RWPE1 (cell line): ENCODE data around the gene BNIP3.
A peak's percentile ranks its signal among the peaks of the same experiment; 100 is the strongest.
"Not testable (repeated sequence)": the region's sequence is repeated elsewhere in the genome, so short reads cannot be mapped to it uniquely, and the experiment has no call there.

Experiments used
- CTCF ChIA-PET: fragments of 350-600 bp; sonication (Branson Sonifier 250); formaldehyde crosslinking; extraction: SDS; loops from one replicate; lab custom pipeline; 2021; lab: Yijun Ruan, JAX
- POLR2A ChIA-PET: fragments of 400-600 bp; formaldehyde crosslinking; extraction: SDS; loops from one replicate; lab custom pipeline; 2020; ENCODE audit warnings: antibody characterized with exemption; ENCODE audit not compliant: low non-redundant PET; lab: Yijun Ruan, JAX
- DNase-seq: peaks from one replicate; pipeline ENCODE4 v3.0.0; 2012; ENCODE audit warnings: low spot score
- H3K27ac ChIP-seq: fragments of 450-650 bp; 2 replicates; pipeline ENCODE4 v1.5.1; 2017
- CTCF ChIP-seq: fragments of 450-650 bp; conservative IDR thresholded peaks from 2 replicates; pipeline ENCODE4 v1.5.1; 2017; ENCODE audit warnings: low read depth, mild to moderate bottlenecking

BNIP3 gene

DNA sequence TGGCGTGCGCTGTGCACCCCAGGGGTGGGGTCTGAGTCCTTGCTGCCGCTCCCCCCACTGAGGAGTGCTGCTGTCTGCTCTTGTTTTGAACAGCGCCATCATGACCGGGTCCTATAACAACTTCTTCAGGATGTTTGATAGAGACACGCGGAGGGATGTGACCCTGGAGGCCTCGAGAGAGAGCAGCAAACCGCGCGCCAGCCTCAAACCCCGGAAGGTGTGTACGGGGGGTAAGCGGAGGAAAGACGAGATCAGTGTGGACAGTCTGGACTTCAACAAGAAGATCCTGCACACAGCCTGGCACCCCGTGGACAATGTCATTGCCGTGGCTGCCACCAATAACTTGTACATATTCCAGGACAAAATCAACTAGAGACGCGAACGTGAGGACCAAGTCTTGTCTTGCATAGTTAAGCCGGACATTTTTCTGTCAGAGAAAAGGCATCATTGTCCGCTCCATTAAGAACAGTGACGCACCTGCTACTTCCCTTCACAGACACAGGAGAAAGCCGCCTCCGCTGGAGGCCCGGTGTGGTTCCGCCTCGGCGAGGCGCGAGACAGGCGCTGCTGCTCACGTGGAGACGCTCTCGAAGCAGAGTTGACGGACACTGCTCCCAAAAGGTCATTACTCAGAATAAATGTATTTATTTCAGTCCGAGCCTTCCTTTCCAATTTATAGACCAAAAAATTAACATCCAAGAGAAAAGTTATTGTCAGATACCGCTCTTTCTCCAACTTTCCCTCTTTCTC lies 26.0 kb downstream of the BNIP3 start:
- ChIA-PET POLR2A (interaction anchor here (0.5 kb wide), 1 partner anchor 11 kb away, joined by 3 read pairs; no protein-coding TSS in a partner anchor), CTCF (interaction anchor here (0.7 kb wide), 1 partner anchor 13 kb away, joined by 4 read pairs; no protein-coding TSS in a partner anchor)
- no peak for DNase-seq
- TF ChIP-seq CTCF = no peak
- no peak overlapping the region; the same call in 1 of the 2 replicates for H3K27ac ChIP-seq

GRCh38 chr10:131954356-131954965 lies 27.3 kb downstream of the BNIP3 start:
- peak overlapping the region; percentile 13 for H3K27ac ChIP-seq
- ChIA-PET POLR2A (no interaction called here), CTCF (no interaction called here)
- no peak for DNase-seq
- no peak for TF ChIP-seq CTCF

DNA sequence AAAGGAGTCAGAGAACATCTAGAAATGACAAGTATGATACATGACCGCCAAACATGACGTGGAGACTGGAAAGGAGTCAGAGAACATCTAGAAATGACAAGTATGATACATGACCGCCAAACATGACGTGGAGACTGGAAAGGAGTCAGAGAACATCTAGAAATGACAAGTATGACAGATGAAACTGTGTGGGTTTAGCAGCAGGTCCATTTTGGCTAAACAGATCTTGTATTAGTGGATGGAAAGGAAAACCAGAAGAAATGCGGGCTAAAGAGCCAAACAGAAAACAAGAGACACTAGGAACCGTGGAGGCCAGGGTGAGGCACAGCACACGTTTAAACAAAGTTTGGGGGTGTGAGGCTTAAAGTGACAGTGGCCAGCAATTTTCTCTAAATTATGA lies 31.8 kb downstream of the BNIP3 start:
- CTCF ChIA-PET, POLR2A ChIA-PET, DNase-seq: not testable (repeated sequence)
- peak overlapping the region; percentile 32; the same call in 1 of the 2 replicates for H3K27ac ChIP-seq

- H3K27ac ChIP-seq = peak overlapping the region; percentile 97
- ChIA-PET CTCF (interaction anchor here (1.6 kb wide), 1 partner anchor 74 kb away, joined by 5 read pairs; no protein-coding TSS in a partner anchor), POLR2A (no interaction called here)
- no peak for TF ChIP-seq CTCF
- DNase-seq = no peak
These were observed 32.5 kb downstream of the BNIP3 start for GRCh38 chr10:131949041-131949862.

DNA sequence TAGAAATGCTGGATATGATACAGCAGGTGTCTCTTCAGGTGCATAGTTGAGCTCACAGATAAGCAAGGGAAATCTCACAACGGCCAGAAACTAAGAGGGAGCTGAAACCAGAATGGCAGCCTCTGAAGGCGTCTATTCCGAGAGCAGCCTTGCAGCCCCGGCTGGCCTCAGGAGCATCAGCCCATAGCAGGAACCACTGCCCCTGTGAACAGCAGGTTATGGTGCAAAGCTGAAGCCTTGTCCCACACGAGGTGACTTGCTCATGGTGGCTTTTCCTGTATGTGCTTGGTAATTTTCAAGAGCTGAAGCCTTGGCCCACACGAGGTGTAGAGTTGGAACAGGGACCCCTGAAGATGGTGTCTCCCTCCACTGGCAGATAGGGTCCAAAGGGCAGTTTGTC lies 33.2 kb downstream of the BNIP3 start:
- no peak for TF ChIP-seq CTCF
- no peak for DNase-seq
- ChIA-PET POLR2A (no interaction called here), CTCF (interaction anchor here (0.5 to 1.6 kb wide), 2 partner anchors 75 to 88 kb away, joined by 3 to 5 read pairs; no protein-coding TSS in a partner anchor)
- peak overlapping the region; percentile 97 for H3K27ac ChIP-seq

DNA sequence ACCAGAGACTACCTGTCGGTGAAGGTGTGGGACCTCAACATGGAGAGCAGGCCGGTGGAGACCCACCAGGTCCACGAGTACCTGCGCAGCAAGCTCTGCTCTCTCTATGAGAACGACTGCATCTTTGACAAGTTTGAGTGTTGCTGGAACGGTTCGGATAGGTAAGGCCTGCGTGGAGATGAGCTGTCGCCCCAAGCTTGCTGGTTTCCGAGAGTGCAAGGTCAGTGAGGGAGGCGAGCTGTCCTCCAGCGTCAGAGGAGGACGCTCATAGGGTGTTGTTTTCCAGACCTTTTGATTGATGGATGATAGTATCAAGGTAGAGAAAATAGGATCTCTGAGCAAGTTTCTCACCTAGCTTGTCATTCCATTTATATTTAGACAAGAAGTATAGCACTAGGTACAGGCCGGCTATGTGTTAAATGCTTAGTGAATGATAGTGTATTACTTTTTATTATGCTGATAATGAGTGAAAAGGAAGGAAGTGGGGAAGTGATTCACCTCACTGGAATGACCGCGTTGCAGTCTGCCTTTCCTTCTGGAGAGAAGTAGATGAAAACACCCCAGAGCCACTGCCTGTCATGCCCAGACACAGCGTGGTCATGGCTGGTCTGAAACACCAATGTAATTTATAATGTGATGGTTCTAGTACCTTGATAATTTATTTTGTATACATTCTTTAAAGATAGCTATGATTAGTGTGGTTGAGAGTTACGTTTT lies 33.9 kb downstream of the BNIP3 start:
- CTCF ChIA-PET = interaction anchor here (0.5 to 1.6 kb wide), 2 partner anchors 76 to 87 kb away, joined by 3 to 5 read pairs; no protein-coding TSS in a partner anchor
- DNase-seq = peak; percentile 94
- H3K27ac ChIP-seq = peak overlapping the region; percentile 97
- POLR2A ChIA-PET = no interaction called here
- no peak for TF ChIP-seq CTCF
